ENCODE data around the gene NXT1.
A peak's percentile ranks its signal among the peaks of the same experiment; 100 is the strongest.
"Not testable (repeated sequence)": the region's sequence is repeated elsewhere in the genome, so short reads cannot be mapped to it uniquely, and the experiment has no call there.

The NXT1 gene

GRCh38 chr20:23350196-23350903 is at the start of gene NXT1:
TSS of gene NXT1 (plus strand) at chr20:23350791. CDS start at chr20:23354042, 3,251 bp downstream.
- peak; percentile 99 for DNase-seq

- no peak for DNase-seq
Observed at GRCh38 chr20:23301436-23302050, 49.0 kb upstream of the NXT1 start.

GRCh38 chr20:23302386-23302785 is 48.2 kb upstream of the NXT1 start:
- DNase-seq: no peak

- DNase-seq: no peak
Observed at GRCh38 chr20:23302801-23303200, 47.8 kb upstream of the NXT1 start.

- no peak for DNase-seq
Observed at GRCh38 chr20:23303325-23304102, 47.1 kb upstream of the NXT1 start.

- no peak for DNase-seq
Observed at GRCh38 chr20:23304616-23305015, 46.0 kb upstream of the NXT1 start.

GRCh38 chr20:23305098-23305497 is 45.5 kb upstream of the NXT1 start:
- peak; percentile 55 for DNase-seq

GRCh38 chr20:23307393-23307792 is 43.2 kb upstream of the NXT1 start:
- not testable (repeated sequence) for DNase-seq

GRCh38 chr20:23308024-23308423 is 42.6 kb upstream of the NXT1 start:
- DNase-seq: no peak

- DNase-seq: no peak
Observed at GRCh38 chr20:23308908-23309307, 41.7 kb upstream of the NXT1 start.

- DNase-seq: no peak
Observed at GRCh38 chr20:23309781-23310180, 40.8 kb upstream of the NXT1 start.

- no peak for DNase-seq
Observed at GRCh38 chr20:23311947-23312506, 38.6 kb upstream of the NXT1 start.

GRCh38 chr20:23313271-23313670 is 37.3 kb upstream of the NXT1 start:
- DNase-seq: no peak

GRCh38 chr20:23314699-23315098 is 35.9 kb upstream of the NXT1 start:
- no peak for DNase-seq

- no peak for DNase-seq
Observed at GRCh38 chr20:23315099-23315498, 35.5 kb upstream of the NXT1 start.

GRCh38 chr20:23316626-23317025 is 34.0 kb upstream of the NXT1 start:
- DNase-seq: no peak

GRCh38 chr20:23317081-23317480 is 33.5 kb upstream of the NXT1 start:
- DNase-seq: no peak

GRCh38 chr20:23318347-23318746 is 32.2 kb upstream of the NXT1 start:
- DNase-seq: no peak

GRCh38 chr20:23320317-23320716 is 30.3 kb upstream of the NXT1 start:
- DNase-seq: peak; percentile 12

GRCh38 chr20:23325107-23325506 is 25.5 kb upstream of the NXT1 start:
- DNase-seq: no peak

- no peak for DNase-seq
Observed at GRCh38 chr20:23326774-23327173, 23.8 kb upstream of the NXT1 start.

- DNase-seq: no peak
Observed at GRCh38 chr20:23327617-23328333, 22.8 kb upstream of the NXT1 start.
